GM19023 (cell line): ENCODE measurements around the gene MSL3B.

Experiments
- ATAC-seq: cut with Tn5 transposase; IDR thresholded peaks from one replicate; pipeline ENCODE4 v1.9.1; 2021; ENCODE audit warnings: mild to moderate bottlenecking, moderate library complexity; ENCODE audit not compliant: unreplicated experiment

The MSL3B gene

DNA sequence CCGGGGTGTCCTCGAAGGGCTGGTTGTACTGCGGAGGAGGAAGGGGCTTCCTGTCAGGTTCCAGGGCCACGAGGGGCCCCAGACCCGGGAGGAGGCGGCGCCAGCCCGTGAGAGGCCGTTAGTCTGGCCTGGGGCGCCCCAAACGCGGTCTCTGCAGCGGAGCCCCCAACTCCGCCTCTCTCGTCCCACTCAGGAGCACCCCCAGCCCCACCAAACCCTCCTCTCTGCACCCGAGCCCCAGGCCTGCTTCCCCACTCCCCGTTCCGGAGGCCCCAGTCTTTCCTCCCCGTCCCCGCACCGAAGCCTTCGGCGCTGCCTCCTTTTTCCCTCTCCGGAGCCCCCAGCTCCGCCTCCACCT lies 14.3 kb downstream of the MSL3B start:
- no peak for ATAC-seq

GRCh38 chr2:233853353-233853752 lies 14.8 kb downstream of the MSL3B start:
- no peak for ATAC-seq

DNA sequence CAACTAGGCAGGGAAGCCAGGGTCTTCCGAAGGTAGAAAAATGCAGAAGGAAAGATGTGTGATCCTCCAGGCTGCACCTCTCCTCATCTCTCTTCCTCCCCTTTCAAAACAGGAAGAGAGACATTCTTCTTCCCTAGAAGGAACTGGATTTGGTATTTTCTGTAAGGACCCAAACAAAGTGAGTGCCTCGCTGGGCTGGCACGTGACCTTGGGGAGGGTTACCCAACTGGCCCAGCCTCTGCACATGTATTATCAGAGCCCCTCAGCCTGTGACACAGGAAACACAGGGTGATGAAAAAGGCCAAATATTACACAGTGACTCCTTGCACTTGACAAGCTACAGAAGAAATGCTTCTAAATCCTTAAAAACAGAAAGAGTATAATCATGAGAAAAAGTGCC lies 16.1 kb downstream of the MSL3B start:
- no peak for ATAC-seq

DNA sequence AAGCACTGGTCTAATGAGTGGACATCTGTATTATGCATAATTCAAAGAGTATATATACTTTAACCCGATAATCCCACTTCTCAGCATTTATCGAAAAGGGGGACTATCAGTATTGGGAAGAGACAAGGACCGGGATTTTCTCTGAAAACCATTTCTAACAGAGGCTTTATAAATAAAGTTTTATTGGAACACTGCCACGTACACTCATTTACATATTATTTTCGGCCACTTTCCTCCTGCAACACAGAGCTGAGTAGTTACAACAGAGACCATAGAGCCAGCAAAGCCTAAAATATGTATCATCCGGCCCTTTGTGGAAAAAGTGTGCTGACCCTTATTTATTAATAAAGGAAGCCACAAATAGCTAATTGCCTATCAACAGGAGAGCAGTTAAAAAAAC lies 17.0 kb downstream of the MSL3B start:
- no peak for ATAC-seq

- ATAC-seq, result no peak
Observed at GRCh38 chr2:233850745-233851144, 17.4 kb downstream of the MSL3B start.

DNA sequence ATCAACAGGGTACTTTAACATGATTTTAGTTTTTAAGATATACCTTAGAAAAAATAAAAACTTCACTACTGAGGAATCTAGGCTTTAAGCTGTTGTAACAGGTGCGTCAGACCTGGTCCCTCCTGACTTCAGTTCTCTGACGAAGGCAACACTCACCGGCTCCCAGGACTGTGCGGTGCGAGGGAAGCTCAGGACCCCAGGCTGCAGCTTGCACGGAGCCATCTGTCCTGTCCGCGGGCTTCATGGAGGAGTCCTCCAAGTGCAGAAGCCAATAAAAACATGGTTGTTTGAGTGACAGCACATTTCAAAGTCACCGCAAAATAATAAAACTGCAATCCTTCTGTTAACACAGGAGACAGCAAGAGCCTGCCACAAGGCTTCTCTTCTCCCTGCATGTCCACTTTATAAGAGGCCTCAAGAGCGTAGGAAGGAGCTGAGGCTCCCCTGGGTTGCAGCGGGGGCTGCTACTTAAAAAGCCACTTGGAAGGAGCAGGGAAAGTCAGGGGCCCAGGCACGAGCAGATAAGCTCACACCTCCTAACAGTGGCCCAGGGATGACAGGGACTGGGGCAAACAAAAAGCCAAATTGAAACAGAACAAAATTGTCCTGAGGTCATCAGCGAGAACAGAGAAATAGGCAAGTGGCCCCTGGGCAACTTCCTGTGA lies 18.4 kb downstream of the MSL3B start:
- ATAC-seq, result no peak

DNA sequence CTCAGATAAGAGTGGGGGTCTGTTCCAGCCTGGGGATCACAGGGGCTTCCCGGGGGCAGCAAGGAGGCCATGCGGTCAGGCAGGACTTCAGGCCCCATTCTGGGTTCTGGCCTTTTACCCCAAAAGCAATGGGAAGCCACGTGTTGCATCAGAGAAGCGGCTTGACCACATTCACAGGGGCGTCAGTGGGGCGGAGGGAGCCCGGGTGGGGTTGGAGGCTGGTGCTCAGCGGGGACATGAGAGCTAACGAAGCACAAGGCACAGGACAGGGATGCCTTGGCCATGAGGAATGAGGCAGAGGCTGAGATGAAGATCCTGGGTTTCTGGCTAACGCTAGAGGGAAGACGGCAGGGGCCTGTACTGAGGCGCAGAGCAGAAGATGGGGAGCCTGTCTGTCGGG lies 19.9 kb downstream of the MSL3B start:
- ATAC-seq, result no peak

DNA sequence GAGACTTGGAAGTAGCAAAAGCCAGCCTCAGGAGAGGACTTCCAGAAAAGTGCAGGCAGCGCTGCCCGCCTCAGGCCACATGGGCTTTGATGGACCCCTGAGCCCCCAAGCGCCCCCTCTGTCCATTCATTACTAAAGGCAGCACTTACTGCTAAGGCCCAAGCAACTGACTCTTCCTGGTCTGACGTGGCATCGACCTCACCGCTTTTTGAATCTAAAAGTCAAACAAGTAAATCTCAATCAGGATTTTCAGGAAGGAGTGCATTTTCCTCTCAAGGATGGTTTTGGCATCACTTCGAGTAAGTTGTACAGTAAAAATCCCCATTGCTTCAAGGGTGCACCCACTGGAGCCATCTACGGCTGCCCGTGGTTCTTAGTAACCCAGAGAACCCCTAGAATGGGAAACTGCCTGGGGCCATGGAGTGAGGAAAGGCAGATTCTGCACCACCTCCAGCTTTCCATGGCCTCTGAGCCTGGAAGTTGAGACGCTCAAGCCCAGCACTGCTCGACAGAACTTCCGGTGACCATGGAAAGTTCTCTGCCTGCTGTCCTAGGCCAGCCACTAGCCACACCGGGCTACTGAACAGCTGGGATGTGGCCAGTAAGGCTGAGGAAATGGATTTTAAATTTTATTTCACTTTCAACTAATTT lies 20.8 kb downstream of the MSL3B start:
- ATAC-seq, result no peak

- ATAC-seq, result no peak
Observed at GRCh38 chr2:233846387-233847247, 21.6 kb downstream of the MSL3B start.

GRCh38 chr2:233845301-233846060 lies 22.7 kb downstream of the MSL3B start:
- no peak for ATAC-seq

- ATAC-seq, result no peak
Observed at GRCh38 chr2:233844836-233845235, 23.4 kb downstream of the MSL3B start.

- no peak for ATAC-seq
Observed at GRCh38 chr2:233844064-233844807, 23.9 kb downstream of the MSL3B start.

GRCh38 chr2:233841183-233841582 lies 27.0 kb downstream of the MSL3B start:
- ATAC-seq, result no peak

GRCh38 chr2:233840520-233840919 lies 27.7 kb downstream of the MSL3B start:
- no peak for ATAC-seq

- ATAC-seq, result no peak
Observed at GRCh38 chr2:233839447-233839820, 28.8 kb downstream of the MSL3B start.

DNA sequence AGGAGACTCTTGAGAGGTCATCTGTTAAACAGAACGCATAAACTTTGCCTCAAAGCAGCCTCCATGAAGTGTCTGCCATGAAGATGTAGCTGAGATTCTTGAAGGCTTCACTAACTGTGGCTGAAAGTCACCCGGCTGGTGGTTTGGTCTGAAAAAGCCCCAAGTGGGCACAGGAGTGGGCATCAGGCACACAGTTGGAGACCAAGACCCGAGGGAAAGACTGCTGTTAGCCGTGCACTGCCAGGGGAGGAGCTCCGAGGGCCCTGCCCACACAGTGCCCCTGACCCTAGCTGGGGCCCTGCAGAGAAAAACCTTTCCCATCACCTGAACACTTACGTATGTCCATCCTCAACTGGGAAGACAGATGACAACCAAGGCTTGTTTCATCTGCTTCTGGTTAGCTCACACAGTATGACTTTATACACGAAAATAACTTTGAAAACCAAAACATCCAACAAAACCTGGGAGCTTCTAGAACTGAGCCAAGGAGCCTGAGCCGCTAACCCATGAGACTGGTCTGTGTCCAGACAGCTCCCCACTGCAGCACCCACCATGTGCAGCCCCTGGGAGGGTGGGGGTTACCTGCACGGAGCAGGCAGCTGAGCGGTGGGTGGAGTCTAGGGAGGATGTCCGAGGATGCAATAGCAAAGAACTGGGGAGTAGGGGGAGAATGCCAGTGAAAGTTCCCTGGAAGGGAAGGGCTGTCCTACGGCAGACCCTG lies 29.3 kb downstream of the MSL3B start:
- ATAC-seq, result no peak

DNA sequence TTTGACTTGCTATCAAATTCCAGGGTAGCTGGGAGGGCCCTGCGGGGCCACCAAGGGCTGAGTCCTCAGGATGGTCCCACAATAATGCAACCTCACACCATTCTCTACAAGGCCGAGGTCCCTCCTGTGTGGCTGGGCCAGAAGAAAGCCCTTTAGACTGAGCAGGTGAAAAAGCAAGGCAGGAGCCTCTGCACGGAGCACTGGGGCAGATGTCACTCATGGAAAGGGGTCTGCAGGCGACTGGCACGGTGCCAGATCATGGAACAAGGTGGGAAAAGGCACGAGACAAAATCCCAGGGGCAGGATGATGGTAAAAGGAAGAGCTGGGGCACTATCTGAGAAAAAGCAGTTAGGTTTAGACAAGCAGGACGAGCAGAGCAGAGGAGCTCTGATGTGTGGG lies 29.9 kb downstream of the MSL3B start:
- no peak for ATAC-seq

GRCh38 chr2:233837694-233838229 lies 30.4 kb downstream of the MSL3B start:
- ATAC-seq, result no peak

GRCh38 chr2:233836359-233836758 lies 31.8 kb downstream of the MSL3B start:
- ATAC-seq, result no peak
